GM19099 (cell line): ENCODE data around the gene TP53BP2.

Source experiments
- POLR2A ChIP-seq: IDR thresholded peaks from 3 replicates; pipeline ENCODE4 v1.6.1; 2011; ENCODE audit warnings: low read depth; ENCODE audit not compliant: insufficient read length; ENCODE audit errors: extremely low read depth

Gene TP53BP2

GRCh38 chr1:223815865-223816264 is 29.9 kb downstream of the TP53BP2 start:
- TF ChIP-seq POLR2A, result no peak

DNA sequence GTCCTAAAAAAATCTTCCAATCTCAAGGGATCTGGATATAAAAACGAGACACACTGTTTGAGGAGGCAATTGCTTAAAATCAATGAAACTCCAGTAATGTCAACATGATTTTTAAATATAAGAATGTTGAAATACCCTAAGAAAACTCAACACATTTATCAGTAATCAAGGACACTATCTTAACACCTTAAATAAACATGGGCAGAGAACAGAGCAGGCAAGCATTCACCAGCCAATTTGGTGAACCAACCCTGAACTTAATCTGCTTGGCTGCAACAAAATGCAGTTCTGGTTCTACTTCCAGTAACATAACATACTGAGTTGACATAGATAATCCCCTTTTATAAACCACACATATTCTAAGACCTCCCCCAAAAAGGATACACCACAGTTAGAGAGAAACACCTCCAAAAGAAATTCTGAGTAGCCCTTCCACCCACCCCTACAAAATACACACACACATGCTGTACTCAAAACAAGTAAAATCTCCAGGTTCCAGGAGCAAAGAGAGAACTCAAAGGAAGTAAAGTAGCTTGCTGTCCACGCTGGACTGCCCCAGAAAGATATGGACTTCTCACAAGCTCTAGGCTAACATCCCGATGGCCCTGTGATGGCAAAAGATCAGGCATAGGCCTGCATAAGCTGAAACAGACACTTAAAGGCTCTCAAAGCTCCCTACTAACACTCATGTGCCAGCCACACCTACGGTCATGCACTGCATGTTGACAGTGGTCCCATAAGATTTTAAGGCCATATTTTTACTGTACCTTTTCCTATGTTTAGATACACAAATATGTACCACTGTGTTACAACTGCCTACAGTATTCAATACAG is 30.5 kb downstream of the TP53BP2 start:
- TF ChIP-seq POLR2A, result no peak

DNA sequence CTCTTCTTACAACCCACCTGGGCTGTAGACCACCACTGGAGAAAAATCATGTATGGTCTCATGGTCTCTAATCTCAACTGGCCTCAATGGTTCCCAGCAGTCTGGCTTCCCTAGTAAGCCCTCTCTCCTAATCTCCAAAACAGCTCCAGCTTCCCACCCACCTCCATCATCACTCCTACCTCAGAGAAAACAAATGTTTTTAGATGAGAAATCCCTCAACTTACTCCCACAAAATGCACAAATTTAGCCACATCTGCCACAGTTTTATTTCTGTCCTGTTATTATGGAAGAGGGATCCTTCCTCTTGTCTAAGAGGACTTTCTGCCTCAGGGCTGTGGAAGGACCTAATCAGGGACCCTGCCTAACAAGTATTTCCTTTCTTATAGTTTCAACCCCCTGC is 32.1 kb downstream of the TP53BP2 start:
- no peak for TF ChIP-seq POLR2A

GRCh38 chr1:223811634-223812101 is 34.1 kb downstream of the TP53BP2 start:
- TF ChIP-seq POLR2A, result no peak

- no peak for TF ChIP-seq POLR2A
Observed at GRCh38 chr1:223810586-223810985, 35.2 kb downstream of the TP53BP2 start.

DNA sequence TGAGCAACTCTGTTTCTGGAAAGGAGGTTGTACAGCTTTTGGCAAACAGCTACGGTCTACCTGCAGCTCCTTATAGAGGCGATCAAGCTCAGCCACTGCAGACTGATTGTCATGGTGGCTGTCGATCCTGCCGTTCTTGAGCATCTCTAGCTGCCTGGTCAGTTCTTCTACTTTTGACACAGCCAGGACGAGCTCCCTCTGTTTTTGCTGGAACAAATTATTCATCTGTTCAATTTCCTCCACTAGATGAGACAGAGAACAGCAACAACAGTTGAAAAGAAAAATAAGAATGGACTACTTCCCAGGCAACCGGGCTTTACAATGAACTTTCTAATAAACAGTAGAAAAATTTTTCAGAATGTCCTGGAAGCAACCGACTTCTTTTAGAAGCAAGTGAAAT is 42.5 kb downstream of the TP53BP2 start:
- no peak for TF ChIP-seq POLR2A

- no peak for TF ChIP-seq POLR2A
Observed at GRCh38 chr1:223802602-223803001, 43.1 kb downstream of the TP53BP2 start.

DNA sequence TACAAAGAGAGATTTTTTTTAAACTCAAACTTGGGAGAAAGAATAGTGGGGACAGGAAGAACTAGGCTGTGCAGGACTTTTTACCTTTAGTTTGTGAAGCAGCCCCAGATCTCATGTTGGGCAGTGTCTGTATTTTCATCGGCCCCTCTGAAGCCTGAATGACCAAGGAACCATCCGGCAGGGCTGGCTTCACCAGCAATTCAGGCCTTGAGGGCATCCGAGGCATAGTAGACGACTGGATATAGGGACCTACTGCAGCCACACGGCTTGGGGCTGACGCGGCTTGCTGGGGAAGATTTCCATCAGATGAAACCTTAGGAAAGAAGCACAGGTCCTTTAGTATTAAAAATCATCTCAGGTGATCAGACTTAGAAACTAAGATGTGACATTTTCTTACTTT is 43.7 kb downstream of the TP53BP2 start:
- no peak for TF ChIP-seq POLR2A

- no peak for TF ChIP-seq POLR2A
Observed at GRCh38 chr1:223796210-223796609, 49.5 kb downstream of the TP53BP2 start.

DNA sequence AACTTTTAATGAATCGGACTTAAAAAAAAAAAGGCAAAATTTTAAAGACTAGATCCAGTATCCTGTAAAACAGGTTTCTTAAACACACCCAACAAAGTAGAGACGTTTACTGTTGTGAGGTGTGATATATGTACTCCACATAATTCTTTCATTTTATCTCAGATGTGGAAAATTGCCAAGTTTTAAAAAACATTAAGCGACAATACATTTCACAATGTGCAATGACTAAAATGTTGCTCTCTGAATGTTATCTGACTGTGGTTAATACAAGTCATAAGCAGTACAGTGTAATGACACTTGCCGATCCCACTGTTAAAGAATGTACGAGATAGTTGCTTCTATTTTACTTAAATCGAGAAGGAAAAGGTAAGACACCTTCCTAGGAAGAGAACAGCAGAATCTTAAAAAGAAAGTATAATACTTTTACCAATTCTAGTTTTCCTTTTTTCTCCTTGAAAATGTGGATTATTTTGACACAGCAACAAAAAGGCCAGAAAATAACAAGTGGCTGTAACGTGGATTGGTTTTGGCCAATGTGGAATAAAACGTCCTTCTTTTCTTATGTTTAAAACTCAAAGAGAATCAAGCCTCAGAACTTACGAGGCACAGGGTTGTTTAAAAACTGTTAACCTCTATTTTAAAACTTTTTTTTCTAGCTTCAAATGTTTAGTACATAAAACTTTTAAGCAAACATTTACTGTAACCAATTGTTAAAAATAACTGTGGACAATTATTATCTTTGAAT is 51.4 kb downstream of the TP53BP2 start:
- TF ChIP-seq POLR2A, result no peak

DNA sequence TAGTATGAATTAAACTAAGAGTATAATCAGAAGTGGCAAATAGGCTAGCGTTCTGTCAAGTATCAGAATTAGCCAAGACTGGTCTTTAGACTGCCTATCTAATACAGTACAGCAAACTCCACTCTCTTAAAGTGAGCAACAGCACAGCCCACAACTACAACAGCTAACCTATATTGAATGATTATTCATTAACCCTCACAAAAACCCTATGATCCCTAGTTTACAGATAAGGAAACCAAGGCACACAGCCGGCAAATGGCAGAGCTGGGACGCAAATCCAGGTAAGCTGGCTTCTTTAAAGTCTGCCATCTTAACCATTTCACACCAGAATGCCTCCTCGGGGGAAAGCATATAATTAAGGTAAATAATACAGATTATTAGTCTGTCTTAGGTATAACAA is 52.0 kb downstream of the TP53BP2 start:
- no peak for TF ChIP-seq POLR2A

GRCh38 chr1:223792046-223792445 is 53.7 kb downstream of the TP53BP2 start:
- TF ChIP-seq POLR2A, result no peak

GRCh38 chr1:223788746-223789415 is 56.9 kb downstream of the TP53BP2 start:
- no peak for TF ChIP-seq POLR2A

DNA sequence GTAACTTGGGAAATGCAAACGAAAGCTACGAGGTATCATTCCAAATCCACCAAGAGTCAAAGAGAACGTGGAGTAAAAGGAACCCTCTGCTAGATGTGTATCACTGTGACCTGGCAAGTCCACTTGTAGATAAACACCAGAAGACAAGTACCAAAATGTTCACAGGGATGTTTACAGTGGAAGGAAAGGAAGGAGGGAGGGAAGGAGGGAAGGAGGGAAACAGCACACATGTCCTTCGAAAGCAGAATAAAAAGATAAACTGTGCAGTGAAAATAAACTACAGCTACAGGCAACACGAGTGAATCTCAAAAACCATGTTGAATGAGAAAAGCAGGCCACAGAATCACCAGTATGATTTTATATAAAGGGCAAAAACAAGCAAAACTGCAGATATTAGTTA is 59.9 kb downstream of the TP53BP2 start:
- TF ChIP-seq POLR2A, result no peak

GRCh38 chr1:223784541-223784940 is 61.2 kb downstream of the TP53BP2 start:
- no peak for TF ChIP-seq POLR2A

DNA sequence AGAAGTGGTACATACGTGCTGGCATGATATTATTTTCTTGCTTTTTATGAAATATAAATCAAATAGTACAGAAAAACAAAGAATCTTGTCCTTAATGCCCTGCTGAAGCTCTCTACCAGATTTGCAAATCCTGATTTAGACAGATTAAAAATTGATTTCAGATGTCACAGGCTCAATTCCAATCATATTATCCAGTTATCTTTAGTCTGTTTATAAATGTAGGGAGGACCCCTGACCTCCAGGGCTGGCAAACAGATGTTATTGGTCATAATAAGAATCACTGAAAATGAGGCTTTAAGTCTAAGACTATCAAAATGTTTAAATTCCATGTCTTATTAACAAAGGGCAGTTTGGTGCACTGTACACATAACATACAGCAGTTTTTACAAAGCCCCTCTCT is 62.1 kb downstream of the TP53BP2 start:
- no peak for TF ChIP-seq POLR2A

DNA sequence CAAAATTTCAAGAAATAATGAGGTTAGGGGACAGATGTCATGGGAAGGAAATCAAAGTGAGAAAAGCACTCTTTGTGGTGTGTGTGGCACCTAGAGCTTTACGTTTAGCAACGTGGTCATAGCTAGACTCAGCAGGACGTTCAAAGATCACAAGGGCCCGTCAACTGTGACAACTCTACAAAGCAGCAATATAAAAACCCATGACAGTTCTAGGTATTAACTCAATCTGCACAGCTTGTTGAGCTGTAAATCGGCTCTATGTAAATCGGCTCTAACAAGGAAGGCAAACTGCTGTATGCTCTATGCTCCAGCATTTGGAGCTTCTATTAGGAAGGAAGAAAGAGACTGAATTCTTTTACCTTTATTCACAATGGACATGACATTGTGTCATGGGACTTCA is 64.8 kb downstream of the TP53BP2 start:
- no peak for TF ChIP-seq POLR2A
